ENCODE results near the gene NEUROG1. TPM values are rescaled to one million over a fixed set of nuclear protein-coding genes. Genes with fewer than 3 reads are reported as not detected.

Gene NEUROG1
- total and polyA plus RNA-seq, 2 experiments from 2014 or later, result not detected

DNA sequence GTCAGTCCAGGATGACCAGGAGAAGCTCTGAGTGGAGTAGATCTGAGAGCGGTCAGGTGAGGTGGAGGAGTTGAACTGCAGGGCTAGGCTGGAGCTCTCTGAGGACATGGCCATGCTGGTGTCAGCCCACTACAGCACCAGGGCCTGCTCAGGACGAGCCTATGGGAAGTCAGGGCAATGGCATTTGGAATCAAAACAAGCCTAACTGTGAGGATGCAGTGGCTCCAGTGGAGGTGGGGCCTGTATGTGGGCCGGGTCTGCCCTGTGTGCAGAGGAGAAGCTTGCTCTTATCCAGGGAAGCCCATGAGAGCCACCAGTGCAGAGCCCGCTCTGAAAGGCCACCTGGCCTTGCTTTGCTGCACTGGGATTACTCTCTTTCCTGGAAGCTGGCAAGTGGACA, 31.9 kb upstream of the NEUROG1 start:
- no peak overlapping the region for H3K27ac ChIP-seq
- peaks cover 6% of the 10 kb centered on the region for H3K4me1 ChIP-seq (ENCODE audit: low read depth)
- no peaks in the 10 kb centered on the region for H3K27me3 ChIP-seq
- no peak overlapping the region for H3K4me3 ChIP-seq
- TF ChIP-seq, protein P1, sequence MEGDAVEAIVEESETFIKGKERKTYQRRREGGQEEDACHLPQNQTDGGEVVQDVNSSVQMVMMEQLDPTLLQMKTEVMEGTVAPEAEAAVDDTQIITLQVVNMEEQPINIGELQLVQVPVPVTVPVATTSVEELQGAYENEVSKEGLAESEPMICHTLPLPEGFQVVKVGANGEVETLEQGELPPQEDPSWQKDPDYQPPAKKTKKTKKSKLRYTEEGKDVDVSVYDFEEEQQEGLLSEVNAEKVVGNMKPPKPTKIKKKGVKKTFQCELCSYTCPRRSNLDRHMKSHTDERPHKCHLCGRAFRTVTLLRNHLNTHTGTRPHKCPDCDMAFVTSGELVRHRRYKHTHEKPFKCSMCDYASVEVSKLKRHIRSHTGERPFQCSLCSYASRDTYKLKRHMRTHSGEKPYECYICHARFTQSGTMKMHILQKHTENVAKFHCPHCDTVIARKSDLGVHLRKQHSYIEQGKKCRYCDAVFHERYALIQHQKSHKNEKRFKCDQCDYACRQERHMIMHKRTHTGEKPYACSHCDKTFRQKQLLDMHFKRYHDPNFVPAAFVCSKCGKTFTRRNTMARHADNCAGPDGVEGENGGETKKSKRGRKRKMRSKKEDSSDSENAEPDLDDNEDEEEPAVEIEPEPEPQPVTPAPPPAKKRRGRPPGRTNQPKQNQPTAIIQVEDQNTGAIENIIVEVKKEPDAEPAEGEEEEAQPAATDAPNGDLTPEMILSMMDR (IDR thresholded peaks at IDR 0.05; ENCODE audit: low read depth, low read length), result no peak
- no peaks in the 10 kb centered on the region for H3K36me3 ChIP-seq
- no peaks in the 10 kb centered on the region for H3K9me3 ChIP-seq (ENCODE audit: low read depth)
- DNase-seq (ENCODE audit: low read depth in 1 of 2, low spot score in 1 of 2), result no peak

DNA sequence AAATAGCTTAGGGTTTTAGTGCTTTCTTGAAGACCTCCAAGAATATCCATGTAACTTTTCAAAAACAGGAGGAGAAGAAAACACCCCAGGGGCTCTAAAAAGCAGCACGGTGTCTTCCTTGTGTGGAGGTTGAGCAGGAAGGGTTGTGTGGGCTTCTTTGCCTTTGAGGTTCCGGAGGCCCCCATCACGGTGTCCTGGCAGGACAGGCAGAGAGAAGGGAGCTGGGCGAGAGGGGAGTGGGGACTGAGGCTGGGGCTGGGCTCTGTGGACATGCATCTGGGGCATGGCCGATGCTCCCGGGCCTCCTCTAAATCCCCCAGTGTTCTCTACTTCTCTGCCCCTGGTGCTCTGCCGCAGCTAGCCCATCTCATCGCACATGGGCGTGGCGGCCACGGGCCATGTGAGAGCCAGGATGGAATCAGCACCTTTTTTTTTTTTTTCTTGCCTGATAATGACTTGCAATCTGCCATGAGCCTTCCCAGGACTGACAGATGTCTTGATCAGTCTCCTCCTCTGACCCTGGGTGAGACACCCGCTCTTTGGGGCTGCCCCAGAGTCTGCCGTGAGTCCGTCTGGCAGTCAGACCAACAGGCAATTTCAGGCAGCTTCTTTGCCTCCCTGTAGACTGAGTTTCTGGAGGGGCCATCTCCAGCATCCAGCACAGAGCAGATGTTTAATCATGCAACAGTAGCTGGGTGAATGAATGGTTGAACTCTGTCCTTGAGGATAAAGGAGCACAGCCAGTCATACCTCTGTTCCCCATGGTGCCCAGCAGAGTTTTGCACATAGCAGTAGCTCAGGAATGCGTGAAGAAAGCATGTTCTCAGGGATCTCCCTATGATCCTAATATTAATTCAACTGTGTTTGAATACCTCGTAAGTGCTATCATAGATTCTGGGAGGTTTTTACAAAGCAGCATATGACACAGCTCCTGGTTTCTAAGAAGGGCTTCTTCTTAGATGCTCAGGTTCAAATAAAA, 30.9 kb upstream of the NEUROG1 start:
- Histone ChIP-seq H3K27me3 (no peaks in the 10 kb centered on the region), H3K4me1 (ENCODE audit: low read depth) (peaks cover 6% of the 10 kb centered on the region), H3K27ac (no peak overlapping the region), H3K9me3 (ENCODE audit: low read depth) (no peaks in the 10 kb centered on the region), H3K36me3 (no peaks in the 10 kb centered on the region), H3K4me3 (no peak overlapping the region)
- DNase-seq (ENCODE audit: low read depth in 1 of 2, low spot score in 1 of 2), result no peak
- TF ChIP-seq, protein P1 (IDR thresholded peaks at IDR 0.05; ENCODE audit: low read depth, low read length), result no peak

DNA sequence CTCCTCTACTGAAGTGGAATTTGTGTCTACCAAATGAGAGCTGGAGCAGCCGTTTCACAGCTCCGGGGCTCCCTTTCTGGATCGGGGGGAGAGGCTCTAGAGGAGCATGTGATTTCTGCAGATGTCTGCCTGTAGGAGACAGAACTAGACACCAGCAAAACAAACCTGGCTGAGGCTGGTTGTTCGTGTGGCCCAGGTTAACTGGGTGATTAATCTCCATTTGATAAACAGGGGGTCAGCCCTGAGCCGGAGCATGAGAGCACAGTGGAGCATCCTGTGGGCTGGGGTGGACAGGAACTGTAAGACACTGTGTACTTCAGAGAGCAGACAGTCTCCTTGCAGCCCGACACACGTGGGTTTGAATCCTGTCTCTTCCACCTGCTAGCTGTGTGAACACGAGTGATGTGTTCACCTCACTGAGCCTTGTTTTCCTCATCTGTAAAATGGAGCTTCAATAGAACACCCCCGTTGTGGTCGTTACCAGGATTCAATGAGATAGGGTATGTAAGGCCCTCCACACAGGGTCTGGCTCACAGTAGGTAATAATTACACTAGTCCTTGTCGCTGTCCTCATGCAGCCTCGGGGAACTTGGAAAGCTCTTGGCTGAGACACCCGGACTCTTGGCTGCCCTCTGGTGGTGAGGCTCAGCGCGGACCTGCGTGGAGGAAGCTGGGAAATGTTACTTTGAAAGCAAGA, 30.1 kb upstream of the NEUROG1 start:
- H3K27ac ChIP-seq, result no peak overlapping the region
- TF ChIP-seq, protein P1 (IDR thresholded peaks at IDR 0.05; ENCODE audit: low read depth, low read length), result peak; percentile 99
- H3K4me3 ChIP-seq, result no peak overlapping the region
- H3K9me3 ChIP-seq (ENCODE audit: low read depth), result no peaks in the 10 kb centered on the region
- H3K4me1 ChIP-seq (ENCODE audit: low read depth), result peaks cover 6% of the 10 kb centered on the region
- H3K36me3 ChIP-seq, result no peaks in the 10 kb centered on the region
- DNase-seq (ENCODE audit: low read depth in 1 of 2, low spot score in 1 of 2), result peak; percentile 64 to 71
- H3K27me3 ChIP-seq, result no peaks in the 10 kb centered on the region

DNA sequence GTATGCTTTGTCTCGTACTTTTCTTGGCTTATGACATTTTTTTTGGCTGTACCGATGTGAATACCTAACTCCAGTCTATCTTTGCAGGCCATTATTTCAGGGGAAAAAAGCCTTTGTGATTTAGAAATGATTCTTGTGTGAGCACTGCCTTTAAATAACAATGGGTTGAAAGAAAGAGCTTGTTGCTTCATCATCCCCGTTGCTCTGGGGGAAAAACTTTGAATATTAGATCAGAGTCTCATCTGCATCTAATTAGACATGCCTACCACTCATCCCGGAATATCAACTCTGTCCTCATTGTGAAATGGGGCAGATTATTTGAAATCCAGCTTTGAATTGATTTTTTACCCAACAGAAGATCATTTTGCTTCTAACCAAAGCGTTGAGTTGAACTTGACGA, 29.5 kb upstream of the NEUROG1 start:
- no peaks in the 10 kb centered on the region for H3K27me3 ChIP-seq
- H3K27ac ChIP-seq, result no peak overlapping the region
- TF ChIP-seq, protein P1 (IDR thresholded peaks at IDR 0.05; ENCODE audit: low read depth, low read length), result no peak
- no peak overlapping the region for H3K4me3 ChIP-seq
- no peaks in the 10 kb centered on the region for H3K36me3 ChIP-seq
- H3K4me1 ChIP-seq (ENCODE audit: low read depth), result peaks cover 6% of the 10 kb centered on the region
- no peak for DNase-seq (ENCODE audit: low read depth in 1 of 2, low spot score in 1 of 2)
- H3K9me3 ChIP-seq (ENCODE audit: low read depth), result no peaks in the 10 kb centered on the region

DNA sequence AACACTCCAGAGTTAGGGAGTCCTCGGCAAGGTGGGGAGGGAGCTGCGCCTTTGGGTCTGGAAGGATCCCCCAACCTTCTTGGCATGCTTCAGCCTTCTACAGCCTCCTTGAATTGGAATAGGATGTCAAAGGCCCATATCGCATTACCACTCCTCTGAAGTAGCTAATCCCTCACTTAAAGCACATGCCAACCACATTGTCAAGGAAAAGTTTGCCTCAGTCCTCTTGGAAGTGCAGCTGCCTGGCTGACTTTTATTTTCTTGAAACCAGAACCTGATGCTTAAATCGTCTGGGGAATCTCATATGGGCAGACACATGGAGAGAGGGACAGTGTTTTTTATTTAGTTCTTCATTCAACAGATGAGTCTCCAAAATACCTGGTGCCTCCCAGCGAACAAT, 28.6 kb upstream of the NEUROG1 start:
- Histone ChIP-seq H3K36me3 (no peaks in the 10 kb centered on the region), H3K9me3 (ENCODE audit: low read depth) (no peaks in the 10 kb centered on the region), H3K4me3 (no peak overlapping the region), H3K27ac (no peak overlapping the region), H3K27me3 (no peaks in the 10 kb centered on the region), H3K4me1 (ENCODE audit: low read depth) (peaks cover 6% of the 10 kb centered on the region)
- TF ChIP-seq, protein P1 (IDR thresholded peaks at IDR 0.05; ENCODE audit: low read depth, low read length), result no peak
- DNase-seq (ENCODE audit: low read depth in 1 of 2, low spot score in 1 of 2), result no peak
